ENCODE results near the gene CTSZ. TPM values are rescaled to one million over a fixed set of nuclear protein-coding genes. Genes with fewer than 3 reads are reported as not detected.
A peak's percentile ranks its signal among the peaks of the same experiment; 100 is the strongest.
"Not testable (repeated sequence)": the region's sequence is repeated elsewhere in the genome, so short reads cannot be mapped to it uniquely, and the experiment has no call there.

Gene CTSZ
- total RNA-seq, 1 experiment from 2014 or later: 385 TPM

GRCh38 chr20:58980711-58981627 is 26.1 kb downstream of the CTSZ start, which contains the start of gene NELFCD:
Gene NELFCD, plus strand, starts transcription at chr20:58981256. Its CDS starts 54 bp downstream, at chr20:58981310.
- DNase-seq (ENCODE audit: low read depth): peak; percentile 90

DNA sequence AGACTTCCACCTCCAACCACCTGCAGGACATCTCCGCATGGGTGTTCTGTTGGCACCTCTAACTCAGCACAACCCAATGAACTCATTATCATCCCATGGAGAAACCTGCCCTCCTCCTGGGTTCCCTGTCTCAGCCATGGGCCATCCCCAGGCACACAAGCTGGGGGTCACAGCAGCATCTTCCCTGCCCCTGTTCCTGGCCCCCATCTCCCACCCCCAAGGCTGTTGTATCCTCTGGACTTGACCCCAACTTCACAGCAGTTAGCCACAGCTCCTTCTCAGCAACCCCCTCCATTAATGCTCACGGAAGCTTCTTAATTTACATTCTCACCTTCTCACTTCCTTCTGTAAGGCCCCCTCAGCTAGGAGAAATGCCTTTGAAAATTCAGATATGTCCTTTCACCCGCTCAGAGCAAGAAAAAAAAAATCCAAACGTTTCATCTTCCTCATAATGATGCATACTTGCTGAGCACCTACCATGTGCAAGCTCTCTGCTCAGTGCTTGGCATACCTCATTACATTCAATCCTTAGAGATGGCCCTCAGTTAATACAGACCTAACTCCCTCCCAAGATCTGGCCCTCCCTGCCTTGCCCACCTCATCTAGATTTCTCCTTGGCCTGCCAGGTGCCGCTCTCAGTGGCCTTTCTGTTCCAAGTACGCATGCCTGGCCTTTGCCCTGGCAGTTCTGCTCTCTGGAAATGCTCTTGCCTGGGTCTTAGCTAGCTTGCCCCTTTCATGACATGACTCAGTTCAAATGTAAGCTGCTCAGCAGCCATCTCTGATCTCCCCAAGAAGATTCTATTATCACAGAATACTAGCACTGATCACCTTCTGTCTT is 28.5 kb downstream of the CTSZ start:
- DNase-seq (ENCODE audit: low read depth): no peak

- DNase-seq (ENCODE audit: low read depth): no peak
Measured at GRCh38 chr20:58976061-58976730, 30.9 kb downstream of the CTSZ start.

DNA sequence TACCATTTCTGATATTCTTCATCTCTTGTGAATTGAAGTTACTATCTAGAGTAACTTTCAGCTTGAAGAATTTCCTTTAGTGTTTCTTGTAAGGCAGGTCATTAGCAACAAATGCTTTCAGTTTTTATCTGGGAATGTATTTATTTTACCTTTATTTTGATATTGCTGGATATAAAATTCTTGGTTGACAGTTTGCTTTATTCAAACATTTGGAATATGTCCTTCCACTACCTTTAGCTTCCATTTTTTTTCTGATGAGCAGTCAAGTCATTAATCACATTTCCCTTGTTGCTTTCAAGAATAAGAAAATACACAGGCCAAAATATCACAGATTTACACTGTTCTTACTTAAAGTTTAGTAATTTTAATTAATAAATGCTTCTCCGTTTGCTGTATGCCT is 31.7 kb downstream of the CTSZ start:
- no peak for DNase-seq (ENCODE audit: low read depth)

DNA sequence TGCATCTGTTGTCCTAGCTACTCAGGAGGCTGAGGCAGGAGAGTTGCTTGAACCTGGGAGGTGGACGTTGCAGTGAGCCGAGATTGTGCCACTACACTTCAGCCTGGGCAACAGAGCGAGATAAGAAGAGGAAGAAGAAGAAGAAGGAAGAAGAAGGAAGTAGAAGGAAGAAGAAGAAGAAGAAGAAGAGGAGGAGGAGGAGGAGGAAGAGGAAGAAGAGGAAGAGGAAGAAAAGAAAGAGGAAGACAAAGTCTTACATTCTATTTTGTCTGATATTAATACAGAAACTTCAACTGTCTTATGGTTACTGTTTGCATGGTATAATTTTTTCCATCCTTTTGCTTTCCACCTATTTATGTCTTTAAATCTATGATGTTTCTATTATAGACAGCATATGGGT is 33.2 kb downstream of the CTSZ start:
- no peak for DNase-seq (ENCODE audit: low read depth)

GRCh38 chr20:58973179-58973578 is 33.9 kb downstream of the CTSZ start:
- DNase-seq (ENCODE audit: low read depth): no peak

DNA sequence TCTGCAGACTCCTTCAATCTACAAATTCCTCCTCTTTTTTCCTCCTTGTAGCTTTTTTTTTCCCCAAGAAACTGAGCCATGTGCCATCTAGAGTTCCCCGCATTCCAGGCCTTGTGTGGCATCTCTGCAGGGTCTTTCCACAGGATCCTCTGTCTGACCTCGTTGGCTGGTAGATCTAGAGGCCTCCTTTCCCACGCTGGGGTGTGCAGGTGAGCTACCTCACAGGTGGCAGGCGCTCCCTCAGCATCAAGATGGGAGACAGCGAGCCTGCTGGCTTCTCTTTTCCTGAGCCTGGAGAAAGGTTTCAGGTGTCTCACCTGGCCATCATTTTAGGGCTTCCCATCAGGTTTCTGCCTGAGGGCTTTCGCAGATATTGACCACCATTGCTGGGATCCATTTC is 35.6 kb downstream of the CTSZ start:
- no peak for DNase-seq (ENCODE audit: low read depth)

GRCh38 chr20:58970146-58970545 is 36.9 kb downstream of the CTSZ start:
- DNase-seq (ENCODE audit: low read depth): no peak

GRCh38 chr20:58969439-58969838 is 37.6 kb downstream of the CTSZ start:
- no peak for DNase-seq (ENCODE audit: low read depth)

GRCh38 chr20:58967652-58968429 is 39.2 kb downstream of the CTSZ start:
- no peak for DNase-seq (ENCODE audit: low read depth)

- no peak for DNase-seq (ENCODE audit: low read depth)
Measured at GRCh38 chr20:58965270-58966064, 41.6 kb downstream of the CTSZ start.

DNA sequence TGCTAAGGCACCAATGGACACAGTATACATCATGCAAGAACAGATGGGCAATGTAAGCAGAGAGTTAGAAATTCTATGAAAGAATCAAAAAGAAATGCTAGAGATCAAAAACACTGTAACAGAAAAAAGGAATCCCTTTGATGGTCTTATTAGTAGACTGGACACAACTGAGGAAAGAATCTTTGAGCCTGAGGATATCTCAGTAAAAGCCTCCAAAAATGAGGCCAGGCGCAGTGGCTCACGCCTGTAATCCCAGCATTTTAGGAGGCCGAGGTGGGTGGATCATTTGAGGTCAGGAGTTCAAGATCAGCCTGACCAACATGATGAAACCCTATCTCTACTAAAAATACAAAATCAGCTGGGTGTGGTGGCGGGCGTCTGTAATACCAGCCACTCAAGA is 43.1 kb downstream of the CTSZ start:
- DNase-seq (ENCODE audit: low read depth): not testable (repeated sequence)

DNA sequence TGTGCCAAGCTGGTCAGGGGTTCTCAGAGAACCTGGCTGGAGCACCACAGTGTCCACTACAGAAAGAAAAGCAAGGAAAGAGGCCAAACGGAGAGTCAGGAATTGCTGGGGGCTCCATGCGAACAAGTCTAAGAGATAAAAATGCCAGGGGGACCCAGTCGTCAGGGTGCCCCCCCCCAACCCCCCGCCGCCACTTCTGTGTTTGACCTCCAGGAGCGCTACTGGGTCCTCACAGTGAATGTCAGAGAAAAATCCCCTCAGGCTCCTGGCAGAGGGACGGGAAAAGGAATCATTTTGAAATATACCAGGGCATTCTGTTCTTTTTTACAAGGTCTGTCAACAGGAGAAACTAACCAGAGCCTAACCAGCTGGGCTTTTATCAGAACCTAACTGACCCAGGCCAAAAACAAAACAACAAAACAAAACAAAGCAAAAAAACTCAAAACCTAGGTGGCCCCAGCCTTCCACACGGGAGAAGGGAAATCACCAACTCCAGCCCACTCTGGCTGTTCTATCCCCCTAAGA is 43.9 kb downstream of the CTSZ start:
- no peak for DNase-seq (ENCODE audit: low read depth)

DNA sequence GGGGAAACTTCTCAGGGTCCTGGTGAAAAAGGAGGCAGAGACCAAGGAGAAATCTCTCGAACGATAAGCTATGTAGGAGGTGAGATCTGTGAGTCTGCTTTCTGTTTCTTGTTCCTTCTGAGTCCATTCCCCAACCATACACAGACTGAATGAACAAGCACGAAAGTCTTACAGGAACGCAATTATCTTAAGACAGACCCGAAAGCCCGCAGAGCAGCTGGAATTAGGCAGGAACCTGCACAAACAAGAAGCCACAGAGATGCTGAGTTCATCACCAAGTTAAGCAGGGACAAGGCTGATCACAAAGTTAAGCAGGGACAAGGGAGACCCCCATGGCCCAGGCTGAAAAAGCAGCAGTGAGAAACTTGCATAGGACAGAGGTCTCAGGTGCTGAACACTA is 47.4 kb downstream of the CTSZ start:
- DNase-seq (ENCODE audit: low read depth): no peak

GRCh38 chr20:58956078-58956477 is 51.0 kb downstream of the CTSZ start:
- DNase-seq (ENCODE audit: low read depth): no peak

DNA sequence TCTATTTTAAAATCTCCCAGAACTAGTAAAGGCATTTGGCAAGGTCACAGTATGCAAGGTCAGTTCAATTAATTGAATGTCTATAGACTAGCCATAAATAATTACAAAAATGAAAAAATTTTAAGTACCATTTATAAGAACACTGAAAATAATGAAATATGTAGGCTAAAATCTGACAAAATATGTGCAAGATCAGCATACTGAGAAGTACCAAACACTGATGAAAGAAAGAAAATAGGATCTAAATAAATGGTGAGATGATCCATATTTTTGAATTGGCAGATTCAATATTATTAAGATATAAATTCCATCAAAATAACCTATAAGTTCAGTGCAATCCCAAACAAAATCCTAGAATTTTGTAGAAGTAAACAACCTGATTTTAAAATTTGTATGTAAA is 54.0 kb downstream of the CTSZ start:
- no peak for DNase-seq (ENCODE audit: low read depth)

DNA sequence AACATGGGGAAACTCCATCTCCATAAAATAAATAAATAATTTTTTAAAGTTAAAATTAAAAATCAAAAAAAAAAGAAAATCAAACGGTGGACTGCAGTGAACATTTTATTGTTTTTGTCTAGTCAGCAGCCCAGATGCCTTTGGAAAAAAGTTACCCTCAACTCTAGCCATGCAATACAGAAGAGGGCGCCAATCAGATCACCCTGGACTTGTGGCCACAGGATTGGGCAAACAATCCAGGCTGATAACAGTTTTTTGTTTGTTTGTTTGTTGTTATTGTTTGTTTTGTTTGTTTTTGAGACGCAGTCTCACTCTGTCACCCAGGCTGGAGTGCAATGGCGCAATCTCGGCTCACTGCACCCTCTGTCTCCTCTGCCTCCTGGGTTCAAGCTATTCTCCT is 56.5 kb downstream of the CTSZ start:
- DNase-seq (ENCODE audit: low read depth): no peak

GRCh38 chr20:58947797-58948388 is 59.2 kb downstream of the CTSZ start:
- DNase-seq (ENCODE audit: low read depth): not testable (repeated sequence)

GRCh38 chr20:58945965-58946631 is 61.0 kb downstream of the CTSZ start:
- no peak for DNase-seq (ENCODE audit: low read depth)

Data from RPMI7951 (cell line).